ENCODE results near the gene BROX. TPM values are rescaled to one million over a fixed set of nuclear protein-coding genes. Genes with fewer than 3 reads are reported as not detected.

BROX gene
- total RNA-seq, 4 donors from 2014 or later = 48.8 to 95.3 (median 80.4) TPM

- no peak for DNase-seq
- Histone ChIP-seq H3K4me3 (replicated peaks in 1 of 3) (no peak overlapping the region), H3K36me3 (peaks cover 0 to 7% of the 10 kb centered on the region in 2 donors), H3K27me3 (no peaks in the 10 kb centered on the region), H3K27ac (no peak overlapping the region), H3K4me1 (no peaks in the 10 kb centered on the region), H3K9me3 (no peaks in the 10 kb centered on the region)
- WGBS, 2 donors = 89 to 92% methylated on average over 1 of the region's 1 CpG
- intact Hi-C loops (cut with DNase I) = no loop called here
- no peak for TF ChIP-seq CTCF (IDR thresholded peaks at IDR 0.05)
- no peak for TF ChIP-seq POLR2A (IDR thresholded peaks at IDR 0.05)
Measured at GRCh38 chr1:222680080-222680479, 32.3 kb upstream of the BROX start.

GRCh38 chr1:222691016-222691415 lies 21.3 kb upstream of the BROX start:
- no peaks in the 10 kb centered on the region for H3K4me1 ChIP-seq
- H3K36me3 ChIP-seq = peaks cover 0 to 9% of the 10 kb centered on the region in 2 donors
- TF ChIP-seq POLR2A (IDR thresholded peaks at IDR 0.05) (no peak), CTCF (IDR thresholded peaks at IDR 0.05) (no peak)
- H3K27ac ChIP-seq = no peak overlapping the region
- H3K9me3 ChIP-seq = no peaks in the 10 kb centered on the region
- intact Hi-C loops (cut with DNase I) = no loop called here
- DNase-seq = no peak
- no peaks in the 10 kb centered on the region for H3K27me3 ChIP-seq
- WGBS, 2 donors = 94 to 100% methylated on average over 1 of the region's 1 CpG
- no peak overlapping the region for H3K4me3 ChIP-seq (replicated peaks in 1 of 3)

- no peaks in the 10 kb centered on the region for H3K4me1 ChIP-seq
- H3K27ac ChIP-seq = no peak overlapping the region
- DNase-seq = no peak
- TF ChIP-seq POLR2A (IDR thresholded peaks at IDR 0.05) (no peak), CTCF (IDR thresholded peaks at IDR 0.05) (no peak)
- H3K36me3 ChIP-seq = no peaks in the 10 kb centered on the region
- intact Hi-C loops (cut with DNase I) = no loop called here
- H3K9me3 ChIP-seq = no peaks in the 10 kb centered on the region
- no peaks in the 10 kb centered on the region for H3K27me3 ChIP-seq
- H3K4me3 ChIP-seq (replicated peaks in 1 of 3) = no peak overlapping the region
- 90% methylated on average over 5 of the region's 5 CpGs for WGBS, 2 donors
Measured at GRCh38 chr1:222694927-222695326, 17.4 kb upstream of the BROX start.

GRCh38 chr1:222696741-222697140 lies 15.6 kb upstream of the BROX start:
- WGBS, 2 donors = 97% methylated on average over 8 of the region's 8 CpGs
- Histone ChIP-seq H3K27me3 (no peaks in the 10 kb centered on the region), H3K9me3 (no peaks in the 10 kb centered on the region), H3K4me1 (no peaks in the 10 kb centered on the region), H3K4me3 (replicated peaks in 1 of 3) (no peak overlapping the region), H3K36me3 (peaks cover 0 to 6% of the 10 kb centered on the region in 2 donors), H3K27ac (no peak overlapping the region)
- DNase-seq = no peak
- intact Hi-C loops (cut with DNase I) = no loop called here
- TF ChIP-seq CTCF (IDR thresholded peaks at IDR 0.05) (no peak), POLR2A (IDR thresholded peaks at IDR 0.05) (no peak)

GRCh38 chr1:222697203-222697602 lies 15.2 kb upstream of the BROX start:
- DNase-seq = no peak
- TF ChIP-seq CTCF (IDR thresholded peaks at IDR 0.05) (no peak), POLR2A (IDR thresholded peaks at IDR 0.05) (no peak)
- intact Hi-C loops (cut with DNase I) = no loop called here
- Histone ChIP-seq H3K9me3 (no peaks in the 10 kb centered on the region), H3K27me3 (no peaks in the 10 kb centered on the region), H3K4me1 (no peaks in the 10 kb centered on the region), H3K27ac (no peak overlapping the region), H3K4me3 (replicated peaks in 1 of 3) (no peak overlapping the region), H3K36me3 (peaks cover 0 to 7% of the 10 kb centered on the region in 2 donors)
- WGBS, 2 donors = 90 to 97% methylated on average over 2 of the region's 2 CpGs
